ENCODE data around the gene ATXN2. TPM values are rescaled to one million over a fixed set of nuclear protein-coding genes. Genes with fewer than 3 reads are reported as not detected.

The ATXN2 gene
- total and polyA plus RNA-seq, 2 experiments from 2014 or later, result 19.2 to 56.4 TPM

DNA sequence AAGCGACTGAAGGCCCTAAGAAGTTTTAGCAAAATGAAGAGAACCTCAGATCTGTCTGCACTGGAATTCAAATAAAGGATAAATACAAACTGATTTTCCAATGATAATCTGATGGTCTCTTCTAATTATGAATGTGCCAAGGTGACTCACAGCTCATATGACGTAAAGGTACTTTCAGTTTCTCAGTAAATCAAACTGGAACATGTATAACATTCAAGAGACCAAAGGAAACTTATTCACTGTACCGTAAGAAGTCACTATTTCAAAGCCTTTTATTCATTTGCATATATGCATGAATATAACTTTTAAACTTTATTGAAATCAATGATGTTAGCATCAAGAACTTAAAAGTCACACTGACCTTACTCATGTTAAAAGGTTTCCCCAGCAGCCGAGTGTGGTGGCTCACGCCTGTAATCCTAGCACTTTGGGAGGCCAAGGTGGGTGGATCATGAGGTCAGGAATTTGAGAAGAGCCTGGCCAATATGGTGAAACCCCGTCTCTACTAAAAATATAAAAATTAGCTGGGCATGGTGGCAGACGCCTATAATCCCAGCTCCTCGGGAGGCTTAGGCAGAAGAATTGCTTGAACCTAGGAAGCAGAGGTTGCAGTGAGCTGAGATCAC, 52.2 kb downstream of the ATXN2 start:
- 95% methylated on average over 8 of the region's 8 CpGs for WGBS, 2 experiments (ENCODE audit: low coverage in 1 of 2, low lambda C conversion rate in 2 of 2, missing lambda C conversion rate in 2 of 2)
- in situ Hi-C loops (cut with MboI), result no loop called here

DNA sequence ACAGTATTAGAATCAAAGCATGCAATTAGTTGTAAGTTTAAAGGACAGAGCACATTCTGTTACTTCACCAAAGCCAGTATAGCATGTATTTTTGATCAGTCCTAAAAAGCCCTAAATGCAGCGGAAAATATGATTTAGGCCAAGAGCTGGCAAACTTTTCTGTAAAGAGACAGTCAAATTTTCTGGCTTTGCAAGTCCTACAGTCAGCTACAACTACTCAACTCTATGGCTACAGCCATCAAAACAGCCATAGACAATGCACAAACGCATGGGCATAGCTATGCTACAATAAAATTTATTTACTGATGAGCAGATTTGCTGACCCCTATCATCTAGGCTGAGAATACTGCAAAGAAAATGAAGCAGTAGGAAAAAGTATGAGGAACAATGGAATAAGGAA, 52.9 kb downstream of the ATXN2 start:
- Histone ChIP-seq H3K4me3 (no peak overlapping the region), H3K36me3 (ENCODE audit: low read depth) (peaks cover 51% of the 10 kb centered on the region), H3K79me2 (ENCODE audit: insufficient read depth) (peaks cover 98% of the 10 kb centered on the region), H2AFZ (no peak overlapping the region), H4K20me1 (ENCODE audit: insufficient read depth) (no peaks in the 10 kb centered on the region), H3K4me2 (ENCODE audit: unreplicated experiment) (no peak overlapping the region), H3K9me2 (ENCODE audit: insufficient read depth) (no peaks in the 10 kb centered on the region), H3K9ac (no peak overlapping the region), H3F3A (ENCODE audit: insufficient read depth) (peaks cover 10% of the 10 kb centered on the region), H3K4me1 (ENCODE audit: insufficient read depth) (no peaks in the 10 kb centered on the region), H3K9me3 (ENCODE audit: low read depth) (no peaks in the 10 kb centered on the region), H3K27ac (no peak overlapping the region), H3K27me3 (replicated peaks; ENCODE audit: insufficient read depth) (no peaks in the 10 kb centered on the region)
- in situ Hi-C loops (cut with MboI), result no loop called here
- WGBS, 2 experiments (ENCODE audit: low coverage in 1 of 2, low lambda C conversion rate in 2 of 2, missing lambda C conversion rate in 2 of 2), result 97% methylated on average over 2 of the region's 2 CpGs
- DNase-seq, result no peak
- TF ChIP-seq EZH2 (IDR thresholded peaks at IDR 0.05; ENCODE audit: insufficient read depth, poor library complexity, severe bottlenecking) (no peak), EZH2phosphoT487 (IDR thresholded peaks at IDR 0.05; ENCODE audit: insufficient read depth, low read depth) (no peak)

More for the DNA sequence above, 52.2 kb downstream of the ATXN2 start:
- Histone ChIP-seq H3F3A (ENCODE audit: insufficient read depth) (peaks cover 10% of the 10 kb centered on the region), H3K9me2 (ENCODE audit: insufficient read depth) (no peaks in the 10 kb centered on the region), H3K36me3 (ENCODE audit: low read depth) (peaks cover 51% of the 10 kb centered on the region), H2AFZ (no peak overlapping the region), H3K9ac (no peak overlapping the region), H3K4me3 (no peak overlapping the region), H3K27me3 (replicated peaks; ENCODE audit: insufficient read depth) (no peaks in the 10 kb centered on the region), H3K4me2 (ENCODE audit: unreplicated experiment) (no peak overlapping the region), H3K27ac (no peak overlapping the region), H3K9me3 (ENCODE audit: low read depth) (no peaks in the 10 kb centered on the region), H4K20me1 (ENCODE audit: insufficient read depth) (no peaks in the 10 kb centered on the region), H3K79me2 (ENCODE audit: insufficient read depth) (peaks cover 100% of the 10 kb centered on the region), H3K4me1 (ENCODE audit: insufficient read depth) (no peaks in the 10 kb centered on the region)
- peak; percentile 10 for DNase-seq
- TF ChIP-seq EZH2 (IDR thresholded peaks at IDR 0.05; ENCODE audit: insufficient read depth, poor library complexity, severe bottlenecking) (no peak), EZH2phosphoT487 (IDR thresholded peaks at IDR 0.05; ENCODE audit: insufficient read depth, low read depth) (no peak)

DNA sequence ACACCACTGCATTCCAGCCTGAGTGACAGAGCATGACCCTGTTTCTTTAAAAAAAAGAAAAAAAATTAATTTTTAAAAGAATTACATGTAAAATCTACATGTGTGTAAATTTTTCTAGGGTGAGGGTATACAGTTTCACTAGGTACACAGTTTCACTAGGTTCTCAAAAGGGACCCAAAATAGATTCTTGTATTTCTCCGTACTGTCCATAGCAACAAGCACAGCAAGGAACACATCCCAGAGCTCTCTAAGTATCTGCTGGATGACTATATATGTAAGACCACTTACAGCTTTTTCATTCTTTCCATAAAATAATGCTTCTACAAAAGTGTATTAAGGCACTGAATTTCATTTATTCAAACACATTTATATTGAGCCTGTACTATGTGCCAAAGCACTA, 55.1 kb downstream of the ATXN2 start:
- Histone ChIP-seq H3K27ac (no peak overlapping the region), H4K20me1 (ENCODE audit: insufficient read depth) (no peaks in the 10 kb centered on the region), H2AFZ (no peak overlapping the region), H3K27me3 (replicated peaks; ENCODE audit: insufficient read depth) (no peaks in the 10 kb centered on the region), H3K9me3 (ENCODE audit: low read depth) (no peaks in the 10 kb centered on the region), H3F3A (ENCODE audit: insufficient read depth) (peaks cover 15% of the 10 kb centered on the region), H3K4me3 (no peak overlapping the region), H3K4me1 (ENCODE audit: insufficient read depth) (no peaks in the 10 kb centered on the region), H3K9me2 (ENCODE audit: insufficient read depth) (no peaks in the 10 kb centered on the region), H3K9ac (no peak overlapping the region), H3K79me2 (ENCODE audit: insufficient read depth) (peaks cover 97% of the 10 kb centered on the region), H3K36me3 (ENCODE audit: low read depth) (peaks cover 41% of the 10 kb centered on the region), H3K4me2 (ENCODE audit: unreplicated experiment) (no peak overlapping the region)
- in situ Hi-C loops (cut with MboI), result no loop called here
- no peak for DNase-seq
- no peak for TF ChIP-seq EZH2phosphoT487 (IDR thresholded peaks at IDR 0.05; ENCODE audit: insufficient read depth, low read depth)
- TF ChIP-seq EZH2 (IDR thresholded peaks at IDR 0.05; ENCODE audit: insufficient read depth, poor library complexity, severe bottlenecking), result no peak
- WGBS, 2 experiments (ENCODE audit: low coverage in 1 of 2, low lambda C conversion rate in 2 of 2, missing lambda C conversion rate in 2 of 2), result 97 to 100% methylated on average over 1 of the region's 1 CpG

DNA sequence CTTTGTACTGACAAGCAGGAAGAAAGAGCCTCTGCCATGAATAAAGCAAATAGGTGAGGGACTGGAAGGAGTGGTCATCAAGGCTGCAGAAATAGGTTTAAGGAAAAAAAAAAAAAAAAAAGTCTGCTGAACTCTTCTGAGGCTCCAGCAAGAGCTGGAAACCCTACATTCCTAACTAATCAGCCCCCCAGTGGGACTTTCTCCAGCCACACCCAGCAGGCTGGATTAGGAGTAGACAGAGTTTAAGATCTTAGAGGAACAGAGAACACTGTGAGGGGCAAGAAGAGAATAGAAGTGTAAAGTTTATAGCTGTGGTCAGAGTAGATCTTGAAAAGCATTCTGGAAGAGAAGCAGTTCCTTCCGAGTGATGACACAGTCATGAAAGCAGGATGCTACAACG, 66.4 kb downstream of the ATXN2 start:
- DNase-seq, result no peak
- 74 to 76% methylated on average over 2 of the region's 2 CpGs for WGBS, 2 experiments (ENCODE audit: low coverage in 1 of 2, low lambda C conversion rate in 2 of 2, missing lambda C conversion rate in 2 of 2)
- H3K36me3 ChIP-seq (ENCODE audit: low read depth), result peaks cover 33% of the 10 kb centered on the region

More for the DNA sequence above, 66.4 kb downstream of the ATXN2 start:
- H3K4me3 ChIP-seq, result no peak overlapping the region
- H3K9me3 ChIP-seq (ENCODE audit: low read depth), result no peaks in the 10 kb centered on the region
- no peak overlapping the region for H2AFZ ChIP-seq
- in situ Hi-C loops (cut with MboI), result no loop called here
- no peak overlapping the region for H3K27ac ChIP-seq
- peaks cover 13% of the 10 kb centered on the region; the same call in 1 of the 2 replicates for H3F3A ChIP-seq (ENCODE audit: insufficient read depth)
- H3K4me2 ChIP-seq (ENCODE audit: unreplicated experiment), result no peak overlapping the region
- no peaks in the 10 kb centered on the region for H3K4me1 ChIP-seq (ENCODE audit: insufficient read depth)
- TF ChIP-seq EZH2 (IDR thresholded peaks at IDR 0.05; ENCODE audit: insufficient read depth, poor library complexity, severe bottlenecking), result no peak
- TF ChIP-seq EZH2phosphoT487 (IDR thresholded peaks at IDR 0.05; ENCODE audit: insufficient read depth, low read depth), result no peak
- no peaks in the 10 kb centered on the region for H4K20me1 ChIP-seq (ENCODE audit: insufficient read depth)
- no peak overlapping the region for H3K9ac ChIP-seq
- no peaks in the 10 kb centered on the region for H3K27me3 ChIP-seq (replicated peaks; ENCODE audit: insufficient read depth)
- H3K9me2 ChIP-seq (ENCODE audit: insufficient read depth), result no peaks in the 10 kb centered on the region
- H3K79me2 ChIP-seq (ENCODE audit: insufficient read depth), result peaks cover 90% of the 10 kb centered on the region
